GM12874 (cell line): Measurements from ENCODE around the gene CELA3A.

Source experiments
- CTCF ChIP-seq: IDR thresholded peaks from 2 replicates; pipeline ENCODE4 v1.5.1; 2011; ENCODE audit warnings: low read depth, mild to moderate bottlenecking, control low read depth, low read length, moderate library complexity; ENCODE audit not compliant: insufficient read depth

Gene CELA3A

GRCh38 chr1:22021061-22021460, 19.6 kb downstream of the CELA3A start:
- no peak for TF ChIP-seq CTCF

DNA sequence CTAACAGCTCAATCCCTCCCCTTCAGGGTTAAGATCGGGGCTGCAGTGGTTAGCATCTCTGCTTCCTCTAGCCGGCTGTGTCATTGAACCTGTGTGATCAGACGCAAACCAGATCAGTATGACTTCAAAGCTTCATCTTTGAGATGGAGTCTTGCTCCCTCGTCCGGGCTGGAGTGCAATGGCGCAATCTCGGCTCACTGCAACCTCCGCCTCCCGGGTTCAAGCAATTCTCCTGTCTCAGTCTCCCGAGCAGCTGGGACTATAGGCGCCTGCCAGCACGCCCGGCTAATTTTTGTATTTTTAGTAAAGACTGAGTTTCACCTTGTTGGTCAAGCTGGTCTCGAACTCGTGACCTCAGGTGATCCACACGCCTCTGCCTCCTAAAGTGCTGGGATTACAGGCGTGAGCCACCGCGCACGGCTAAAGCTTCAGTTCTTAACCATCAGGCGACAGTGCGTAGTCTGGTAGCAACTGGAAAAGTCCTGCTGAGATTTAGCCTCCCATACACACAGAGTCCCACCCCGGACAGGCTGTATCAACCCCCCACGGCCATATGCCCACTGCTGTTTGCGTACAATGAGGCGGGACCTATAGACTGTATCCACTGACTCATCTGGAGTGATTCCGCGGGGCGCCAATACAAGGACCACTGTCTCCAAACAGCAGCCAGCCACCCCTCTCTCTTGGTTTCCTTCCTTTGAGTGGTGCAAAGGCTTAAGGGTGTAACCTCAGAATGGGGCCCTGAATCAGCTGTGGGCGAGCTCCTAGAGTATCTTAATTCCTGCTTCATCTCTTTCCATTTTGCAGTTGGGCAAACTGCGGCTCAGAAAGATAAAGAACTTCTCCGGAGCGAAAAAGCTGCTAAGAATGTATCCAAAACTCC, 23.3 kb downstream of the CELA3A start:
- no peak for TF ChIP-seq CTCF

- TF ChIP-seq CTCF: no peak
Measured at GRCh38 chr1:22025368-22026155, 24.1 kb downstream of the CELA3A start.

- TF ChIP-seq CTCF: no peak
Measured at GRCh38 chr1:22026924-22027289, 25.4 kb downstream of the CELA3A start.

DNA sequence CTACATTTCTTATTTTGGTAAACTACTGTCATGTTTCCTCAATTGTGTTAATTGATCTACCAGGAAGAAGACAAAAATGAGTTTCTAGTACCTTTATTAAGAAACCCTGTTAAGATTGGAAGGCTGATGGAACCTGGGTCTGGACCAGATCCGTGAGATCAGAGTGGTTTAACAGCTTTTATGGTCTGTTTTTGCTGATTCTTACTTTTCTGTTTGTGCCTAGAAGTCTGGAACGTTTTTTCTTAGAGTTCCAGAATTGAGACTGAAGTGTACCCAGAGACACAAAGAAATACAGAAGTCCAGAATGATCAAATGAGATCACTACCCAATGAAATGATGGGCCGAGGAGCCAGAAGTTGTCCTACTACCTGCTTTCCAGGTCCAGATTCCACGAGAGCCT, 28.6 kb downstream of the CELA3A start:
- no peak for TF ChIP-seq CTCF

GRCh38 chr1:22030473-22030872, 29.0 kb downstream of the CELA3A start:
- TF ChIP-seq CTCF: no peak

DNA sequence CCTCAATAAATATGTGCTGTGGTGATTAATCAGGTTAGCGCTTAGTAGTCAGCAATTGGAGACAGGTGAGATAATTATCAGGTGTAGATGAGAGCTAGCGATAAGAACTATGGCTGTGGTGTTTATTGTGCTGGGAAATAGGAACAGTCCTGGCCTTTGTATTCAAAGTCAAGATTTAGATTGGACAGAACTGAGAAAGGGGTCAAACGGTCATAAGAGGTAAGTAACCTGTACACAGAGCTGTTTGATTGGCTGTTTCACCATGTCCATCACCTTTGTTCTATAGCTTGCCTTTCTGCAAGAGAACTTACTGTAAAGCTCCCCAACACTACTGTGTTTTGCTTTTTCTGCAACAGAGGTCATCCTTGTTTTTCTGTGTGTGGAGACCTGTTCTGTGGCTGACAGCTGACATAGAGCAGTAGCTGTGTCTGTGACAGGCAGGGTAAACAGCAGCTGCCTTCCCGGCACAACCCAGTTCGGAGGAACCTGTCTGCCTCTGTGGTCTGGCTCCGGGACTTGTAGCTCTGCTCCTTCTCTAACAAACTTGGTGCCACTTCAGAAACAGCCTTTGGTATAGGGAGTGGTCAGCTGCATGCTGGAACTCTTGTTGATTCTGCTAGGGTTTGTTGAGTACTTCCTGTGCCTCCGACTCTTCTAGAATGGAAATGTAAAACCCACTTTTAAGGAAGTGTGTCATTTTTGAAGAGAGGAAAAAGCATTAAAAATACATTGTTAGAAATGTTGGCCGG, 29.9 kb downstream of the CELA3A start:
- TF ChIP-seq CTCF: no peak
